Stomach (tissue), 4 donors: ENCODE data around the gene PTPRK.

ENCODE experiments used
- POLR2A ChIP-seq, 4 donors: fragments of 450-650 bp; IDR thresholded peaks; one replicate each; pipeline ENCODE4 v1.6.1; 2016; ENCODE audit warnings: antibody characterized with exemption in 4 of 4, control low read depth in 2 of 4, mild to moderate bottlenecking in 1 of 4, moderate library complexity in 1 of 4
- POLR2AphosphoS5 ChIP-seq, 3 donors: sonication (generic); formaldehyde crosslinking; IDR thresholded peaks; one replicate each; pipeline ENCODE4 v1.6.1; 2016; ENCODE audit warnings: antibody characterized with exemption in 3 of 3
- TF ChIP-seq, protein P1 (sequence below), 7 experiments: fragments of 450-650 bp in 4 of 7; fragments of 200-600 bp in 3 of 7; sonication (generic) in 3 of 7; IDR thresholded peaks; one replicate each; pipeline ENCODE4 v1.5.1; 2016 to 2019; ENCODE audit warnings: antibody characterized with exemption in 7 of 7, control low read depth in 2 of 7, mild to moderate bottlenecking in 1 of 7

DNA sequence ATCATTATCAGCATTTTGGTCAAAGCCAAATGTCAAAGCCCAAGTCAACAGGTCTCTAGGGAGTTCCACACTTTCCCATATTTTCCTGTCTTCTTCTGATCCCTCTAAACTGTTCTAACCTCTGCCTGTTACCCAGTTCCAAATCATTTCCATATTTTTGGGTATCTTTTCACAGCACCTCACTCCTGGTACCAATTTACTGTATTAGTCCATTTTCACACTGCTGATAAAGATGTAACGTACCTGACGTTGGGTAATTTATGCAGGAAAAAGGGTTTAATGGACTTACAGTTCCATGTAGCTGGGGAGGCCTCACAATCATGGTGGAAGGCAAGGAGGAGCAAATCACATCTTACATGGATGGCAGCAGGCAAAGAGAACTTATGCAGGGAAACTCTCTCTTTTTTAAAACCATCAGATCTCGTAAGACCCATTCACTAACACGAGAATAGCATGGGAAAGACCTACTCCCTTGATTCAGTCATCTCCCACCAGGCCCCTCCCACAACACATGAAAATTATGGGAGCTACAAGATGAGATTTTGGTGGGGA lies 143.4 kb downstream of the PTPRK start:
- TF ChIP-seq, protein P1, sequence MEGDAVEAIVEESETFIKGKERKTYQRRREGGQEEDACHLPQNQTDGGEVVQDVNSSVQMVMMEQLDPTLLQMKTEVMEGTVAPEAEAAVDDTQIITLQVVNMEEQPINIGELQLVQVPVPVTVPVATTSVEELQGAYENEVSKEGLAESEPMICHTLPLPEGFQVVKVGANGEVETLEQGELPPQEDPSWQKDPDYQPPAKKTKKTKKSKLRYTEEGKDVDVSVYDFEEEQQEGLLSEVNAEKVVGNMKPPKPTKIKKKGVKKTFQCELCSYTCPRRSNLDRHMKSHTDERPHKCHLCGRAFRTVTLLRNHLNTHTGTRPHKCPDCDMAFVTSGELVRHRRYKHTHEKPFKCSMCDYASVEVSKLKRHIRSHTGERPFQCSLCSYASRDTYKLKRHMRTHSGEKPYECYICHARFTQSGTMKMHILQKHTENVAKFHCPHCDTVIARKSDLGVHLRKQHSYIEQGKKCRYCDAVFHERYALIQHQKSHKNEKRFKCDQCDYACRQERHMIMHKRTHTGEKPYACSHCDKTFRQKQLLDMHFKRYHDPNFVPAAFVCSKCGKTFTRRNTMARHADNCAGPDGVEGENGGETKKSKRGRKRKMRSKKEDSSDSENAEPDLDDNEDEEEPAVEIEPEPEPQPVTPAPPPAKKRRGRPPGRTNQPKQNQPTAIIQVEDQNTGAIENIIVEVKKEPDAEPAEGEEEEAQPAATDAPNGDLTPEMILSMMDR (IDR thresholded peaks at IDR 0.05): no peak
- TF ChIP-seq POLR2A (IDR thresholded peaks at IDR 0.05) (no peak), POLR2AphosphoS5 (IDR thresholded peaks at IDR 0.05) (no peak)
